ENCODE measurements around the gene SORCS2.
"Not testable (repeated sequence)": the region's sequence is repeated elsewhere in the genome, so short reads cannot be mapped to it uniquely, and the experiment has no call there.

SORCS2 gene

DNA sequence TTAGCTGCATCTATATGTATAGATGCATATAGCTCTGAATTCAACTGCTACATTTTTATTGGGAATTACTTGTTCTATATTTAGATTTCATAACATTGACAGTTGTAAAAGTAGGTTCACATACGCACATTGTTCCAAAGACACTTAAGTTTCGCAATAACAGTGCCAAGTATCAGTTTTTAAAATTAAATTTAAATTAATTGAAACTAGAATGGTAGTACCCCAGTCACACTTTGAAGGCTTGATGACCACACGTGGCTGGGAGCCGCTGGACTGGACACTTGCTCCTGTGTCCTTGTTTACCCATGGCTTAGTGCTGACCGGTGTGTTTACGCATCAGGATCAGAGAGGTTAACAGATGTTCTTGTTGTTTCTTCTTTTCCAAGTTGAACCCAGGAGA is 383.1 kb downstream of the SORCS2 start:
- no peak for DNase-seq

DNA sequence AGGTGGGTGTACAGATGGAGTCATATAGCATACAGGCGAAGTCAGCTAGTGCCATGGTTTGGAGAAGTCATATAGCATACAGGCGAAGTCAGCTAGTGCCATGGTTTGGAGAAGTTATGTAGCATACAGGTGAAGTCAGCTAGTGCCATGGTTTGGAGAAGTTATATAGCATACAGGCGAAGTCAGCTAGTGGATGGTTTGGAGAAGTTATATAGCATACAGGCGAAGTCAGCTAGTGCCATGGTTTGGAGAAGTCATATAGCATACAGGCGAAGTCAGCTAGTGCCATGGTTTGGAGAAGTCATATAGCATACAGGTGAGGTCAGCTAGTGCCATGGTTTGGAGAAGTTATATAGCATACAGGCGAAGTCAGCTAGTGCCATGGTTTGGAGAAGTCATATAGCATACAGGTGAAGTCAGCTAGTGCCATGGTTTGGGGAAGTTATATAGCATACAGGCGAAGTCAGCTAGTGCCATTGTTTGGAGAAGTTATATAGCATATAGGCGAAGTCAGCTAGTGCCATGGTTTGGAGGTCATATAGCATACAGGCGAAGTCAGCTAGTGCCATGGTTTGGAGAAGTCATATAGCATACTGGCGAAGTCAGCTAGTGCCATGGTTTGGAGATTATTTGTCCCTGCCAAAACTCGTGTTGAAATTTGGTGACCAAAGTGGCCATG is 385.2 kb downstream of the SORCS2 start:
- DNase-seq = not testable (repeated sequence)

DNA sequence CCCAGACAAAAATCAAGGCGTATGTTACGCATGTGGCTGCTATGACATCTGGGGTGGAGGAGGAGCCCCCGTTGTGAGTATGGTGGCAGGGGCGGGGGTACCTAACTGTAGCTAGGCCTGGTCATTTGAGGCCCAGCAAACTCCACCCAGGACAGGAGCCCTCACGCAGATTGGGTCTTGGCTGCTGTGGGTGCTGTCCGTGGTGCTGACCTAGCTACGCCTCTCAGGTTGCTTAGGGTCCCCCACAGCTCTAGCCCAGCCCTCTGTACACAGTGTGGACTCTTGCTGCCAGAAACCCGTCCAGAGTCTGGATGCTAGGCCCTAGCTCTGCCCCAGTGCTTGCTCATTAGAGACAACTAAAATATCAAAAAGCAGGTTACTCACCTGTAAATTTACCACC is 389.1 kb downstream of the SORCS2 start:
- DNase-seq = no peak

DNA sequence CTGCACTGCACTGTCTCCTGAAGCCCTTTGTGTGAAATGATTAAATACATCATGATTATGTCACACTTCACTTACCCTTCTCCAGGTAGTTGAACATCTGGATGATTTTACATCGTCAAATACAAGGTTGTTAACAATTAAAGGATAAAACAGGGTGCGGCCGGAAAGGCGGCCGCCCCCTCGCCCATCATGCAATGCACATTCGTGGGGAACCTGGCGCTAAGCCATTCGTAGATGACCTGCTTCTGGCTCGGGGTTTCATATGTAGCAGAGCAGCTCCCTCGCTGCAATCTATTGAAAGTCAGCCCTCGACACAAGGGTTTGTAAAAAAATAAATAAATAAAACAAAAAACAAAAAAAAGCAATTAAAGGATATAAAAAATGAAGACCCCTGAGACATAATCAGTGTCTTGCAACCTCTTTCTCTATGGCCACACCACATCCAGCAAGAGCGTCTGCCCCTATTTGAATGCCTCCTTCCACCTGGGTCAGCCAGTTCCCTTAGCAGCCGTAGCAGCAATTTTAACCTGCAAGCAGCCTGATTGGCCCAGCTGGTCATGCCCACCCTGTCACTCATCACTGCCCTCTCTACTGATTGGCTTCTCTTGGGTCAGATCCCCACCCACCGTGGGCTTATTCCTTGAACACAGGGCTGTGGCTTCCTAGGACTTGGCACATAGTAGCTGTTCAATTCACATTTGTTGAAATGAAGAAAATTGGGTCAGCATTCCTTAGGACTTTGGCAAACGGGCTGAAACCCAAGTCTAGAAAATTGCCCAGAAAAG is 390.2 kb downstream of the SORCS2 start:
- DNase-seq = no peak

DNA sequence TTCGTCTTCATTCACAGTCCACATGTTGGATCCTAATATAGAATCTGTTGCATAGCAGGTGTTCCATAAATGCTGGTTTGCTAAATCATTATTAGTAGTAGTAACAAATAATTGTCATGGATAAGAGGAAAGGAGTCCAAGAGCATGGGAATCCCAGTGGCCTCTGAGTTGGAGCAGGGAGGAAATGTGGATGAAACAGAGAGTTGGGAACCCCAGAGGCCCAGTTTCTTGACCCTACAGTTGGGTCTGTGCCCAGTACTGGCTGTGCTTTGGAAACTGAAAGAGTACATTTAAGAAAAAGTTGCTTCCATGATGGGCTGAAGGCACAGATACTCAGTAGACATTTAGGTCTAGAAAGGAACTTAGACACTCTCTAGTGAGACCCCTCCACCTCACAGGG is 391.8 kb downstream of the SORCS2 start:
- DNase-seq = no peak

DNA sequence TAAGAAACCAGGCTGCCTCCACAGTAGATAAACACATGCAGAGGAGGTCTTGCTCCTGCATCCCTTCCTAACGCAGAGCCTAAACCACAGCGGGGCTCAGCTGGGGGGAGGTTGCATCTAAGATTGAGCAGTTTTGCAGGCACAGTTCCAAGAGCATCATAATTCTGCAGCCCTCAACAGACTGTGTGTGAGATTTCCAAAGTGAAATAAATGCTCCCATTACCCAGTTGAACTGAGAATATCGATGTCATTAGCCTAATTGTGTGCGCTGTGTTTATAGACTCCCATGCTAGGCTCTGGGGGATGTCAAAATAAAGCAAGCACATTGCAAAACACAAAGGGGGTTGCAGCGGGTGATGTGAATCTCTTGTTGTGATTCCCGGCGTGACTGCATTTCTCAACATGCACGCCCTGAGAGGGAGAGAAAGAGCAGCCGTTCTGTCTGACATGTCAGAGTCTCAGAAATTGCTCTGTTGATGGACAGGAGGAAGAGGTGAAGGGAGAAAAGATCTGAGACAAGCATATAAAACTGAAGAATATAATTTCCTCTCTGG is 392.3 kb downstream of the SORCS2 start:
- no peak for DNase-seq

DNA sequence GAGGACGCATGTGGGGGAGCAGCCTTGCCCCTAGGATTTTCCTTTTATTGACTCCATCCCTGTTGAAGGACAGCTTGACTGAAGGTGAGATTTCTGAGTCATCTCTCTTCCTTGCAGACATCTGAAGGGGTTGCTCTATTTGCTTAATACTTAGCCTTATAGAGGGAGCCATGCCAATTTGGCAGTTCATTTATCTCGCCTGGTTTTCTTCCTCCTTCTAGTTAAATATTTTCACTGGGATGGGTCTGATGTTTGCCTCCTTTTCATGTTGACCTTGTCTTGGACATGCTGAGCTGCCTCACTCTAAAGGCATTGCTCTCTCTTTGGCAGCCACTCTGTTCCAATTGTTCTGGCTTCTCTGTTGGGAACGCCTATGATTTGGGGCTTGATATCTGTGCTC is 393.4 kb downstream of the SORCS2 start:
- DNase-seq = no peak

DNA sequence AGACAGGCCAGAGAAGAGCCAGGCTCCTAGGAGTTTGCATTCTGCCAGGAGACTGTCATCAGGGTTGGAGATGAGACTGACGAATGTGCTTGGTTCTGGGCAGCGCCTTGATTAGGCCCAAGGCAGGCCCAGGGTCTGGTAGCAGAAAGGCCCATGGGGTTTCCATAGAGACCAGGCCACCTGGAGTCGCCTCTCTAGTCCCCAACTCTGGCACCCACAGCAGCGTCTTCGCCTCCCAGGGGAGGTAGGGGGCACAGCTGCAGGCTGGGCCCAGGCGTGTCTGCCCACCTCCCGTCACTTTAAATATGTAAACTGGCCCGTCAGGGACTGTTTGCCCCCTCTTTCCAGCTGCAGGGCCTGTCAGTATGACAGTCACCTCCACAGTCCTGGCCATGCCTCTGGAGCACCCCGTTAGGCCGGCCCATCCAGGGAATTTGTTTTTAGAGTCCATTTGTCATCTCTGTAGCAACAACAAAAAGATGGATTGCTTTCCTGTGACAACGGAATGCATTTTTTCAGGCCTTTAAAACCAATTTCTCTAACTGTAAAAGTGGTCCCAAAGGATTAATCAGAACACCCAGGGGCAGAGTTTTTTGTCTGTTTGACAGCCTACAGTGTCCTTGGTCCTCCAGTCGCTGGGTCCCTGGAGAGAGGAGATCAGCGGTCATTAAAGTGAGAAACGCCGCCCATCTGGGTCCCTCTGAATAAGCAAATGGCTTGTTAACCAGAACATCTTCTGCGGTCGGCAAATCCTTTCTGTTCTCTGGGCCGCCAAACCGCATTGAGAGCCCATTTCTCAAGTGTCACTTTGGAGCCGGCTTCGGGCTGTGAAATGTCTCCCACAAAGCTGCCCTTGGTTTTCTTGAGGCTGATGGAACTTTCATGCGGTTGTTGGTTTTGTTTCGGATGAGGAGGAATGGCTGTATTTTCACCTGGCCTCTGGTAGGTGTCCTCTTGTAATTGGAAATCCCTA is 395.4 kb downstream of the SORCS2 start:
- no peak for DNase-seq

DNA sequence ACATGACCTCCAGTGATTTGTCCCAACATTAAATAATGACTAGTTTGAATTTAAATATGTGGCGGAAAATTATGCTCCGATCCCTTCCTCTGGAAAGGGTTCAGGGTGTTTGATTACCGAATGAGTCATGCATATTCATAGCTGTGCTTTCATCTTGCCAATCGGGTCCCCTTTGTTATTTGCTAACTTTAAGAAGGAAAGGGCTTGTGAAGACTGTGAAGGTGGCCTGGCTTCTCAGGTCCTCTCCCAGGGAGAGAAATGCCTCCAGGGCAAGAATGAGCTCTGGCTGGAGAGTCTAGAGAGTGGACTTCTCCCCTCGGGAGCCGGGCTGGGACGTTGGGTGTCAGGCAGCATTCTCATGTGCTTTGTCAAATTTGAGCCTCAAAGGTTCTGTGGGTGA is 397.9 kb downstream of the SORCS2 start:
- DNase-seq = no peak

DNA sequence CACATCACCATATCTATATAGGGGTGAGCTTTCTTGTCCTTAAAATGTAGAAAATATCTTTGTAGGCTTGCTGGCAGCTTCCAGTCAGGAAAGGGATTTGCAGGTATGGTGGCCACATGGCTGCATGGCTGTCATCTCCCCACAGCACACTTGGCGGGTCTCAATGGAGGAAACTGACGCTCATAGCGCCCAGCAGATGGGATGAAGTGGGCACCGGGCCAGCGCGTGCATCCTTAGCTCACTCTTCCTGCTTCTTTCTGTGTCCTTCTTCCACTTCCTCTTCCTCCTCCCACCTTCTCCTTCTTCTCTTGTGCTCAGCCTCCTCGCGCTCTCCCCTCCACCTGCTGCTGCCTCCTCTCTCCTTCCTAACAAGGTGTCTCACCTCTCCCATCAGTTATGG is 398.6 kb downstream of the SORCS2 start:
- no peak for DNase-seq

DNA sequence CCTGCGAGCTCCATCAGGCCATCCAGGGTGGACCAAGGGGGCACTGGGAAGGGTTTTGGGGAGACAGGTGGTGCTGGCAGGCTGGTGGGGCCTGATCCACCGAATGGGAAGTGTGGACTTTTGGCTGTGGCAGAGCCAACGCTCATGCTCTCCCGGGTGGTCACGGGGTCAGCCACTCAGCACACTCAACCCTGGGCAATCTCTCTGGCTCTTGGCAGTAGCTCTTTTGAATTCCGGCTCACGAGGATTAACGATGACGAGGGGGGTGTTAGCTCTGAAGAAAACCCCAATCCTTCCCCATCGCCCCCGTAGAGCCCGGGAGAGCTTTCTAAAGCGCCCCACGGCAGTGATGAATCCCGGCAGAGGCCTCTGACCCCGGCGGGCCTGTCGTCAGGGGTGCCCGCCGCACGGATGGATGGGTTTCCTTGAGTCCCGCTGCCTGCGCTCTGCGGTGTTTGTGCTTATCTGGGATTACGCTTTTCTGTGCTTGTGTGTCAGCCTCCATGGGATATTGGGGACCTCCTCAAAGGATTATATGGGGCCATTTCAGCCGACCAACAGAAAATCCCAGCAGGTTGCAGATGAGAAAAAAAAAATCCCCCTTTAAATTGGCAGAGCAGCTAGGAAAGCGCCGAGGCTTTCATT is 399.2 kb downstream of the SORCS2 start:
- DNase-seq = no peak

DNA sequence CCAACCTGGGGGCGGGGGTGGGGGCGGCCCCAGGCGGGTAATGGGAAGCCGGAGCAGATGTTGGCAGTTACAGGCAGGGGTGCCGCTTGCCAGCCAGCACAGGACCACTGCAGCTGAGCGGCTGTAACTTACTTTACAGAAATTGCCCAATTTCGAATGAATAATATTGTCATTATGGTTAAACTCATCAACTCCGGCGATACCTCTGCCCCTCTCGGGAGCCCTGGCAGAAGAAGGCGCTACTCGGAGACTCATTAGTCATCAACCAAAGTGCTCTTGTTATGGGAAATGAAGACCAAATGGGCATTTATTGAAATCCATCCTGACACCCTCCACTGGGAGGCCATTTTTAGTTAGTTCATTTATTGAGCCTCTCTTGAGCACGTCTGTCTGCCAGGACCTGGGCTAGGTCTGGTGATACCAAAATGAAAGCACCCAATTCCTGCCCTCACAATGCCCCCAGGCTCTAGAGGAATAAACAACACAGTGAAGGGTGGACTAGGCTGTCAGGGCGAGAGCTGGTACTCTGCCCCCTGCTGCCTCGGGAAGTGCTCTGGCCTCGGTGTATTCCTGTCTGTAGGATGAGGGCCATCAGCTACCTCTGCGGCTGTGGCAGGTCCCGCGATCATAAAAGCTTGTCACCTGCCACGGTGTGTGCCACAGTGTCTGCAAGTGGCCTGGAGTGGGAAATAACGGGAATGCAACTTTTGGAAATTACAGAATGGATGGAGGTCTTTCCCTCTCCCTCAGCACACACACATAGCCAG is 401.5 kb downstream of the SORCS2 start:
- no peak for DNase-seq

DNA sequence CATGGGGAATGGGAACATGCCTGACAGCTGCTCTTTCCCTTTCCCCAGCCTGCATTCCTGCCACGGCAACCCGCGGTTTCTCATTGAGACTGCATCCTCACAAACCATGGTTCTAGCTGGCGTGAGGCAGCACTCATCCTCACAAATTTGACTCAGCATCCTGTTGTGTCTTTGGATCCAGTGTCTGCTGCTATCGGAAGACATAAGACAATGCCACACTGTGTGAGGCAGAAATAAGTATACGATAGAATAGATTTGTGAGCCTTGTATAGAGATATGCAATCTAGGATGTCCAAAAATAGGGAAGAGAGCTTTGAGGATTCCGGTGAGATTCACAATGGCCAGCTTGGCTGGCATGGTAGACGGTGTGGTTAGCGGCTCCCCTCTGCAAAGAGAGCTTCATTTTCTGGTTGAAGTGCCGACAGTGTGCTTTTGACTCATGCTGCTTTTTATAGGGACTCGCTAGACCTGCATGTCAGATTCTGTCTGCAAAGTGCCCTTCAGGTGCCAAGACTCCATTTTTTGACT is 403.7 kb downstream of the SORCS2 start:
- DNase-seq = no peak

DNA sequence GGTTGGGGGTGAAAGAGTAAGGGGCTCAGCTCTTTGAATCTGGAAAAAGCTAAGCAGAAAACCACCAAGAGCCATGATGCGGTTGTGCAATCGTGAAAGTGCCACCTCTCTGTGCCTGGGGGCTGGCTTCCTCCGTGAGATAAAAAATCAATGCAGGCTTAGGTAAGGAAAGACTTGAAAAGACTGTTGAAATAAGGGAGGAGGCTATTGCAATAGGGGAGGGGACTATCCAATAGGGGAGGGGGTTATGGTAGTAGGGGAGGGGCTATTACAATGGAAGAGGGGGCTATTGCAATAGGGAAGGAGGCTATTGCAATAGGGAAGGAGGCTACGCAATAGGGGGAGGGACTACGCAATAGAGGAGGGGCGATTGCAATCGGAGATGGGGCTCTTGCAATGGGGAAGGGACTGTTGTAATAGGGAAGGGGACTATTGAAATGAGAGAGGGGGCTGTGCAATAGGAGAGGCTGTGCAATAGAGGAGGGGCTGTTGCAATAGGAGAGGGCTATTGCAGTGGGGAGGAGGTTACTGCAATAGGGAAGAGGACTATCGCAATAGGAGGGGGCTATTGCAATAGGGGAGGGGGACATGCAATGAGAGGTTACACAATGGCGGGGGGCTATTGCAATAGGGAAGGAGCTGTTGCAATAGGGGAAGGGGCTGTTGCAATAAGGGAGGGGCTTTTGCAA is 404.7 kb downstream of the SORCS2 start:
- no peak for DNase-seq

DNA sequence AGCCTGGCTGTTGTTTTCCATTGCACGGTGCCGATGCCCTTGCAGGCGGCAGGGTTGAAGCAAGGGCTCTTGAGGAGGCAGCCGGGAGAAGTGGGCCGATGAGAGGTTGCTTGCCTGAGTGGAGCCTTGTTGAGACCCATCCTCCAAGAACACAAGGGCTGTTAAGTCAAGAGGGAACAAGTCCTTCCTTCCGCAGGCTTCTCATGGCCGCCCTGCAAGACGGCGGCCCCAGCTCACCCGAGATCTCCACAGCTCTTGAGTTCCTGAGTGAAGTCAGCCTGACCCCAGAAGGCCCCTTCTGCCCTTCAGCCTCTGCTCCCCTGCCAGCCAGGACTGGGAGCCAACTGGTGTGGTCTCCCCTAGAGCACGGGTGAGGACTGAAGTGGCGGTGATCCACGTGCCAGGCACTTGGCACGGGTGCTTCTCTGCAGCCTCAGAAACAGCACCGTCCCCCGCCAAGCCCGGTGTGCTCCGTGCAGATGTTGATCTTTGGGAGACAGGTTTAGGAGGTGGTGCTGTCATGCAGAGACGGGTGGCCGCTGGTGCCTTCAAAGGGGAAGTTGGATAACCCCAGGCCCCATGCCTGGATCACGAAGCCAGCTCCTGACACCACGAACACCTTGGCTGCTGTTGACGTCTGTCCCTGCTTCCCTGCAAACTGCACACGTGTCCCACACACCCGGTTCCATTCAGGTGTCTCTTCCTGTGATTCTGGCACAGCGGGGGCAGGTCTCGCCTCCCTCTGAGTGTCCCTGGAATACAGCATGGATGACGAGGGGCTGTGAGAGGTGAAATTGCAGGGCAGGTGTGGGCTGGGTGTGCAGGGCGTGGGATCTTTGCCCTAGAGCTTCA is 406.8 kb downstream of the SORCS2 start:
- no peak for DNase-seq

DNA sequence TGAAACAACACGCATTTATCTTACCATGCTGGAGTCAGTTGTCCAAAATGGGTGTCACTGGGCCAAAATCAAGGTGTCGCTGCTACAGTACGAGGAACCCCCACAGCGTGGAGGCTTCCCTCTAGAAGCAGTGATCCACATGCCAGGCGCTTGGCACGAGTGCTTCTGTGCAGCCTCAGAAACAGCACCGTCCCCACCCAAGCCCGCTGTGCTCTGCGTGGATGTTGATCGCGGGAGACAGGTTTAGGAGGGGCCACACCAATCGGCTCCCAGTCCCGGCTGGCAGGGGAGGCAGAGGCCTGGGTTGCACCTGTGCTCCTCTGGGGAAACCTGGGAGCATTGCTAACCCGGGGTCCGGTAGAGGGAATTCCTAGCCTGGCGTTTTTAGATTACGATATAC is 407.9 kb downstream of the SORCS2 start:
- no peak for DNase-seq

DNA sequence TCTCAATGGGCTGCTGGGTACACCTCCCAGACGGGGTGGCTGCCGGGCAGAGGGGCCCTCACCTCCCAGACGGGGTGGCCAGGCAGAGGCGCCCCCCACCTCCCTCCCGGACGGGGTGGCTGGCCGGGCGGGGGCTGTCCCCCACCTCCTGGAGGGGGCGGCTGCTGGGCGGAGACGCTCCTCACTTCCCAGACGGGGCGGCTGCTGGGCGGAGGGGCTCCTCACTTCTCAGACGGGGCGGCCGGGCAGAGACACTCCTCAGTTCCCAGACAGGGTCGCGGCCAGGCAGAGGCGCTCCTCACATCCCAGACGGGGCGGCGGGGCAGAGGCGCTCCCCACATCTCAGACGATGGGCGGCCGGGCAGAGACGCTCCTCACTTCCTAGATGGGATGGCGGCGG is 409.8 kb downstream of the SORCS2 start:
- DNase-seq = not testable (repeated sequence)

DNA sequence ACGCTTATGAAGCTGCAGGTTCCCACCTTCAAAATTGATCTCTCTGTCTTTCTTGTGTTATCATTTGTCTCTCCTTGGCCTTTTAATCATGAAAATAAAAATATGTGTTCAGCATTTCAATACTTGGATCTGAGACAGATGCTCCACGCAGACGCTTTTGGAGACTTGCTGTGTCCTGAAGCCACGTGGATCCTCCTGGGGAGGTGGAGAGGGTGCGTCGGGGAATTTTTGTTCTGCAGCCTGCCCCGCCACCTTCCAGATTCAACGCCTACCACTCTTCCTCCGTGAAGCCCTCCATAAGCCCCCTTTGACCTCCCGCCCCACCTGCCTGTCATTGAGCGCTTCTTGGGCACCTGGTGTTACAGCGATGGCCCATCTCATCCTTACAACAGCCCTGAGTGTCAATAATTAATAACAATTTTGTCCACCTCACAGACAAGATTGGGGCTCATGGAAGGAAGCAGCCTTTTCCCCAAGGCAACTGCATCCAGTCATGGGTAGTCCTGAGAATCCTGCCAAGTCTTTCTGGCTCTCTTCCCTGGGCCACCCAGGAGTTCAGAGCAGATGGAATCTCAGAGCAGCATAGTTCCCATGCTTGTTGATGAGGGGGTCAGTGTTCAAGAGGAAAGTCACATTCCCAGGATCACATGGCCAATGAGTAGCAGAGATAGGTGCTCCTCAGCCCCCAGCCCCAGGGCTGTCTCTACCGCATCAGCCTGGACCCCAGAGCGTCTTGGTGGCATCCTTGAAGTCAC is 415.0 kb downstream of the SORCS2 start:
- no peak for DNase-seq

DNA sequence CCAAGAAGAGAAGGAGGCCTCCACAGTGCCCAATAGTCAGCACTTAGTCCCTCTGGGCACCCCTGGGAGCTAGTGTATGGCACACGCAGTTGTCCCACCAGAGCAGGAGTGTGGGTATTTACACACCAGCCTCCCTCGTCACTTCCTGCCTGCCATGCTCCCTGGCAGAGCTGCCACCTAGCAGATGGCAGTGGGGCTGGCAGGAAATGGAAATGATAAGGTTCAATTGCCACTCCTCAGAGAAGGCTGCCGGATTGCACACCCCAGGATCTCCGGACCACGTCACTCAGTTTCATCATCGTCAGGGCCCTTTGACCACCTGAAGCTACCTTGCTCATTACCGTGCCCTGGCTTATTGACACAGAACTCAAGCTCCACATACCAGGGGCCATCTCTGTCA is 415.7 kb downstream of the SORCS2 start:
- no peak for DNase-seq

All from NCI-H510A (cell line).